A549 (cell line): ENCODE data around the gene SRF. TPM values are rescaled to one million over a fixed set of nuclear protein-coding genes. Genes with fewer than 3 reads are reported as not detected.
"Not testable (repeated sequence)": the region's sequence is repeated elsewhere in the genome, so short reads cannot be mapped to it uniquely, and the experiment has no call there.

ENCODE experiments used
- ATAC-seq, 2 experiments: fragments of 200-7000 bp in 1 of 2; fragments of >200 bp in 1 of 2; cut with Nextera tagmentation in 1 of 2; cut with Tn5 transposase in 1 of 2; 3 replicates each; pipeline versions ENCODE4 v1.8.0 to v1.9.1; 2018 to 2020; ENCODE audit warnings: mild to moderate bottlenecking in 1 of 2, moderate library complexity in 1 of 2
- CTCF ChIA-PET: fragments of 300-600 bp; sonication (Branson Sonifier 250); formaldehyde crosslinking; extraction: SDS; loops from one replicate; lab custom pipeline; 2021; ENCODE audit warnings: antibody characterized with exemption, inconsistent platforms; lab: Yijun Ruan, JAX
- POLR2A ChIA-PET: fragments of 350-600 bp; formaldehyde crosslinking; extraction: SDS; loops from one replicate; lab custom pipeline; 2021; ENCODE audit warnings: antibody characterized with exemption, inconsistent platforms; lab: Yijun Ruan, JAX
- DNase-seq, 2 experiments: peaks; one replicate each; pipeline versions ENCODE4 v3.0.0 to v3.0.0-alpha.2; 2011 to 2016; ENCODE audit warnings: low read depth in 1 of 2, low spot score in 1 of 2
- FAIRE-seq: peaks from 2 replicates; lab custom pipeline; 2011; peaks lifted over from hg19 to GRCh38; lab: Jason Lieb, UNC
- H3K27ac ChIP-seq, 2 experiments: fragments of >200 bp; sonication (Bioruptor Twin); formaldehyde crosslinking; 3 replicates each; pipeline ENCODE4 v1.5.1; 2016 to 2017
- H3K4me1 ChIP-seq: fragments of >200 bp; sonication (Bioruptor Twin); formaldehyde crosslinking; 3 replicates; pipeline ENCODE4 v1.6.1; 2016
- H3K4me2 ChIP-seq: fragments of >200 bp; sonication (Bioruptor Twin); formaldehyde crosslinking; 3 replicates; pipeline ENCODE4 v1.6.1; 2016
- H3K4me3 ChIP-seq: fragments of >200 bp; sonication (Bioruptor Twin); formaldehyde crosslinking; 3 replicates; pipeline ENCODE4 v1.5.1; 2016
- H3K9me3 ChIP-seq: fragments of >200 bp; sonication (Bioruptor Twin); formaldehyde crosslinking; 3 replicates; pipeline ENCODE4 v1.6.1; 2016
- ATOH8 ChIP-seq: fragments of 250-450 bp; sonication (Bioruptor Pico); IDR thresholded peaks from 2 replicates; pipeline ENCODE4 v1.5.0; 2020; ENCODE audit warnings: low read depth, mild to moderate bottlenecking, moderate library complexity
- BCL3 ChIP-seq: fragments of >200 bp; sonication (Bioruptor Twin); formaldehyde crosslinking; IDR thresholded peaks from 3 replicates; pipeline ENCODE4 v1.6.1; 2016
- CBX8 ChIP-seq: fragments of 200-600 bp; sonication (generic); IDR thresholded peaks from 2 replicates; pipeline ENCODE4 v1.6.1; 2016
- EHMT2 ChIP-seq: fragments of 200-600 bp; sonication (generic); IDR thresholded peaks from 2 replicates; pipeline ENCODE4 v1.6.1; 2016; ENCODE audit warnings: antibody characterized with exemption, low read depth, mild to moderate bottlenecking, moderate library complexity
- ELK1 ChIP-seq: fragments of 150-350 bp; IDR thresholded peaks from 2 replicates; pipeline ENCODE4 v1.6.1; 2014; ENCODE audit warnings: low read depth, mild to moderate bottlenecking, low read length
- FOSB ChIP-seq: fragments of 250-450 bp; sonication (Bioruptor Pico); IDR thresholded peaks from 2 replicates; pipeline ENCODE4 v1.5.0; 2020; ENCODE audit warnings: mild to moderate bottlenecking, moderate library complexity
- FOSL2 ChIP-seq, 2 experiments: fragments of 450-650 bp in 1 of 2; fragments of >200 bp in 1 of 2; sonication (Bioruptor Twin) in 1 of 2; formaldehyde crosslinking; IDR thresholded peaks; 2 replicates each; pipeline versions ENCODE4 v1.5.0 to v1.6.1; 2016 to 2020; ENCODE audit warnings: mild to moderate bottlenecking in 1 of 2, moderate library complexity in 1 of 2
- GATA3 ChIP-seq: IDR thresholded peaks from 2 replicates; pipeline ENCODE4 v1.6.1; 2012; ENCODE audit warnings: borderline replicate concordance
- HDAC2 ChIP-seq: fragments of 200-600 bp; sonication (generic); IDR thresholded peaks from 2 replicates; pipeline ENCODE4 v1.6.1; 2016
- HOXB5 ChIP-seq: fragments of 250-450 bp; sonication (Bioruptor Pico); IDR thresholded peaks from 2 replicates; pipeline ENCODE4 v1.5.0; 2020; ENCODE audit warnings: mild to moderate bottlenecking, moderate library complexity
- KDM5A ChIP-seq: fragments of 200-600 bp; sonication (generic); IDR thresholded peaks from 2 replicates; pipeline ENCODE4 v1.6.1; 2016; ENCODE audit warnings: antibody characterized with exemption, mild to moderate bottlenecking
- MAX ChIP-seq: IDR thresholded peaks from 2 replicates; pipeline ENCODE4 v1.6.1; 2012
- MAZ ChIP-seq: fragments of 150-350 bp; IDR thresholded peaks from 2 replicates; pipeline ENCODE4 v1.6.1; 2014; ENCODE audit warnings: antibody characterized with exemption, low read depth, low read length, borderline replicate concordance
- NFE2L2 ChIP-seq: fragments of 150-350 bp; conservative IDR thresholded peaks from 2 replicates; pipeline ENCODE4 v1.6.1; 2014; ENCODE audit warnings: low read length
- POLR2AphosphoS2 ChIP-seq: conservative IDR thresholded peaks from 2 replicates; pipeline ENCODE4 v1.6.1; 2012; ENCODE audit warnings: low read length, improper control_type of control experiment, inconsistent platforms
- RAD21 ChIP-seq, 2 experiments: fragments of >200 bp in 1 of 2; sonication (Bioruptor Twin) in 1 of 2; formaldehyde crosslinking in 1 of 2; IDR thresholded peaks in 1 of 2; conservative IDR thresholded peaks in 1 of 2; 2 replicates in 1 of 2; 3 replicates in 1 of 2; pipeline ENCODE4 v1.6.1; 2012 to 2018; ENCODE audit warnings: inconsistent platforms in 1 of 2
- RFX5 ChIP-seq: fragments of 450-650 bp; IDR thresholded peaks from 2 replicates; pipeline ENCODE4 v1.7.1; 2014; ENCODE audit warnings: antibody characterized with exemption, mild to moderate bottlenecking, moderate library complexity
- TFCP2L1 ChIP-seq: fragments of 250-450 bp; sonication (Bioruptor Pico); IDR thresholded peaks from 2 replicates; pipeline ENCODE4 v1.5.0; 2021; ENCODE audit warnings: mild to moderate bottlenecking
- TP53 ChIP-seq: fragments of 250-450 bp; sonication (Bioruptor Pico); IDR thresholded peaks from 2 replicates; pipeline ENCODE4 v1.5.0; 2021; ENCODE audit warnings: mild to moderate bottlenecking, moderate library complexity
- USF2 ChIP-seq: fragments of 450-650 bp; IDR thresholded peaks from 2 replicates; pipeline ENCODE4 v1.6.1; 2014; ENCODE audit warnings: antibody characterized with exemption
- ZNF302 ChIP-seq: fragments of 250-450 bp; sonication (Bioruptor Pico); IDR thresholded peaks from 2 replicates; pipeline ENCODE4 v1.9.0; 2021; ENCODE audit warnings: inconsistent platforms, mild to moderate bottlenecking, moderate library complexity
- WGBS: methylation state at CpG from one replicate; pipeline ENCODE4 v1.1.6; 2017; ENCODE audit errors: missing lambda C conversion rate; 5-methylcytosine and 5-hydroxymethylcytosine counted together
- polyA plus RNA-seq, 4 experiments: library from polyadenylated mRNA; depleted of rRNA in 3 of 4; stranded (reverse); fragments of >200 nt; fragmentation: RNase III in 1 of 4; extraction: RNeasy Plus Mini Kit Qiagen cat#74134 plus additional on column Dnase treatment in 1 of 4; gene quantifications; 2 replicates in 3 of 4; 3 replicates in 1 of 4; pipeline ENCODE4 v1.2.3, GENCODE V29; 2011 to 2017

The SRF gene
- polyA plus RNA-seq, 2 of the 4 experiments (the other 2 are of a cell fraction) = 14.0 to 16.7 TPM

GRCh38 chr6:43138267-43138666 is 32.8 kb upstream of the SRF start:
- FAIRE-seq = no peak

GRCh38 chr6:43139973-43140372 is 31.1 kb upstream of the SRF start:
- CTCF ChIA-PET = interaction anchor here (0.7 kb wide), 1 partner anchor 10 kb away, joined by 3 read pairs; no protein-coding TSS in a partner anchor

More at GRCh38 chr6:43138267-43138666, 32.8 kb upstream of the SRF start:
- DNase-seq = no peak
- ChIA-PET POLR2A (no interaction called here), CTCF (interaction anchor here (1.2 kb wide), 1 partner anchor 11 kb away, joined by 3 read pairs; no protein-coding TSS in a partner anchor)
- WGBS = 49% methylated on average over 3 of the region's 3 CpGs
- no peak for ATAC-seq
- Histone ChIP-seq H3K4me3 (no peak overlapping the region), H3K27ac (no peak overlapping the region), H3K4me2 (no peak overlapping the region), H3K9me3 (no peaks in the 10 kb centered on the region), H3K4me1 (no peaks in the 10 kb centered on the region)
- TF ChIP-seq CBX8 = no peak
- no peak for TF ChIP-seq POLR2AphosphoS2
- TF ChIP-seq RFX5 = no peak
- TF ChIP-seq ATOH8 (CRISPR knock-in tag) = no peak
- TF ChIP-seq KDM5A = no peak
- TF ChIP-seq RAD21 (conservative IDR thresholded peaks at IDR 0.05 in 1 of 2, IDR thresholded peaks at IDR 0.05 in 1 of 2) = no peak
- TF ChIP-seq NFE2L2 = no peak
- TF ChIP-seq MAZ = no peak
- TF ChIP-seq TFCP2L1 (CRISPR knock-in tag) = no peak
- no peak for TF ChIP-seq TP53 (CRISPR knock-in tag)

GRCh38 chr6:43141644-43142043 is 29.4 kb upstream of the SRF start:
- ATAC-seq (no peak), DNase-seq (no peak), FAIRE-seq (no peak)
- Histone ChIP-seq H3K9me3 (no peaks in the 10 kb centered on the region), H3K27ac (no peak overlapping the region), H3K4me1 (peaks cover 8% of the 10 kb centered on the region; the same call in 1 of the 3 replicates), H3K4me2 (no peak overlapping the region), H3K4me3 (no peak overlapping the region)
- TF ChIP-seq ZNF302 = no peak
- TF ChIP-seq HOXB5 (CRISPR knock-in tag) = no peak
- TF ChIP-seq GATA3 = no peak
- no peak for TF ChIP-seq KDM5A
- TF ChIP-seq POLR2AphosphoS2 = no peak
- TF ChIP-seq MAX = no peak
- TF ChIP-seq FOSL2 (IDR thresholded peaks at IDR 0.05) = no peak
- no peak for TF ChIP-seq FOSL2 (CRISPR knock-in tag; IDR thresholded peaks at IDR 0.05)
- TF ChIP-seq BCL3 = no peak
- TF ChIP-seq HDAC2 = no peak
- no peak for TF ChIP-seq FOSB (CRISPR knock-in tag)
- no peak for TF ChIP-seq CBX8
- no peak for TF ChIP-seq EHMT2
- no peak for TF ChIP-seq ELK1
- TF ChIP-seq RFX5 = no peak
- no peak for TF ChIP-seq USF2
- CTCF ChIA-PET = interaction anchor here (1.4 to 2.8 kb wide), 2 partner anchors 58 to 65 kb away, joined by 4 to 20 read pairs; partner anchors contain the start of gene PTK7
- 69% methylated on average over 9 of the region's 16 CpGs for WGBS
- POLR2A ChIA-PET = no interaction called here

More at GRCh38 chr6:43139973-43140372, 31.1 kb upstream of the SRF start:
- H3K4me1 ChIP-seq, H3K4me2 ChIP-seq, H3K4me3 ChIP-seq, H3K9me3 ChIP-seq, DNase-seq, ATAC-seq, FAIRE-seq, POLR2A ChIA-PET, H3K27ac ChIP-seq: not testable (repeated sequence)
- WGBS = 84% methylated on average over 10 of the region's 11 CpGs
